HCT116 (cell line): ENCODE measurements around the gene NPDC1. TPM values are rescaled to one million over a fixed set of nuclear protein-coding genes. Genes with fewer than 3 reads are reported as not detected.

Experiments
- ATAC-seq: fragments of 200-7000 bp; cut with Tn5 transposase; 2 replicates; pipeline ENCODE4 v1.9.1; 2020; ENCODE audit warnings: mild to moderate bottlenecking, moderate library complexity
- BruUV-seq: library from RNA; stranded (reverse); fragments of 400-500 nt; replicated peaks from 2 replicates; lab custom pipeline; 2021; lab: Mats Ljungman, UMichigan
- CTCF ChIA-PET: fragments of 300-600 bp; sonication (Branson Sonifier 250); formaldehyde crosslinking; loops from one replicate; lab custom pipeline; 2021; ENCODE audit warnings: antibody characterized with exemption; lab: Charles Lee
- POLR2A ChIA-PET: fragments of 300-600, 350-600 bp; sonication (Branson Sonifier 250); formaldehyde crosslinking; loops from one replicate; lab custom pipeline; 2021; ENCODE audit warnings: antibody characterized with exemption; lab: Charles Lee
- RAD21 ChIA-PET, 2 experiments: fragments of 300-600 bp; sonication (Branson Sonifier 250); formaldehyde crosslinking; loops; one replicate each; lab custom pipeline; 2023; ENCODE audit warnings: low total read pairs in 2 of 2; ENCODE audit not compliant: uncharacterized antibody in 2 of 2, unreplicated experiment in 2 of 2, low non-redundant PET in 1 of 2; lab: Charles Lee
- DNase-seq: peaks from one replicate; pipeline ENCODE4 v3.0.0-alpha.2; 2010; ENCODE audit warnings: low read depth, low spot score
- H2AFZ ChIP-seq: fragments of 200-600 bp; shearing (Covaris generic), sonication (generic); 2 replicates; pipeline ENCODE4 v1.6.1; 2017; ENCODE audit warnings: low read depth, mixed run types, mixed read lengths, antibody characterized with exemption, low read length; ENCODE audit not compliant: poor library complexity, severe bottlenecking
- H3K27ac ChIP-seq: 2 replicates; pipeline ENCODE4 v1.5.1; 2012; ENCODE audit warnings: low read depth, low read length
- H3K27me3 ChIP-seq: fragments of 200-600 bp; sonication (generic); 2 replicates; pipeline ENCODE4 v1.6.1; 2016; ENCODE audit warnings: mixed run types, low read length, mixed read lengths; ENCODE audit not compliant: insufficient read depth
- H3K36me3 ChIP-seq, 2 experiments: fragments of 200-500 bp in 1 of 2; fragments of 200-600 bp in 1 of 2; sonication (Bioruptor generic) in 1 of 2; sonication (generic) in 1 of 2; 2 replicates each; pipeline versions ENCODE4 v1.5.1 to v1.6.1; 2014 to 2016; ENCODE audit warnings: low read length in 2 of 2, inconsistent platforms in 1 of 2, mixed read lengths in 1 of 2, mixed run types in 1 of 2; ENCODE audit not compliant: insufficient read depth in 2 of 2, control insufficient read depth in 1 of 2
- H3K4me1 ChIP-seq, 2 experiments: fragments of 200-600 bp in 1 of 2; sonication (generic) in 1 of 2; 2 replicates each; pipeline versions ENCODE4 v1.5.1 to v1.6.1; 2012 to 2017; ENCODE audit warnings: low read length in 2 of 2, inconsistent platforms in 1 of 2, mild to moderate bottlenecking in 1 of 2, mixed read lengths in 1 of 2, mixed run types in 1 of 2, moderate library complexity in 1 of 2; ENCODE audit not compliant: insufficient read depth in 2 of 2, control insufficient read depth in 1 of 2
- H3K4me2 ChIP-seq: fragments of 200-600 bp; sonication (generic); 2 replicates; pipeline ENCODE4 v1.6.1; 2017; ENCODE audit warnings: mixed run types, low read length, mixed read lengths
- H3K4me3 ChIP-seq, 2 experiments: fragments of 200-600 bp in 1 of 2; sonication (generic) in 1 of 2; replicated peaks in 1 of 2; 2 replicates each; pipeline ENCODE4 v1.5.1; 2011 to 2016; ENCODE audit warnings: low read length in 2 of 2, control low read depth in 1 of 2, low read depth in 1 of 2, mild to moderate bottlenecking in 1 of 2, mixed read lengths in 1 of 2, mixed run types in 1 of 2
- H3K79me2 ChIP-seq: fragments of 200-600 bp; sonication (generic); 2 replicates; pipeline ENCODE4 v1.6.1; 2017; ENCODE audit warnings: mild to moderate bottlenecking, mixed run types, low read length, moderate library complexity, mixed read lengths; ENCODE audit not compliant: insufficient read depth
- H3K9ac ChIP-seq: fragments of 200-600 bp; sonication (generic); 2 replicates; pipeline ENCODE4 v1.6.1; 2016; ENCODE audit warnings: low read length, mixed read lengths
- H3K9me2 ChIP-seq: fragments of 200-600 bp; sonication (generic), shearing (Covaris generic); 2 replicates; pipeline ENCODE4 v1.6.1; 2017; ENCODE audit warnings: mixed run types, mild to moderate bottlenecking, moderate library complexity; ENCODE audit not compliant: insufficient read depth
- H3K9me3 ChIP-seq, 2 experiments: fragments of 200-500 bp in 1 of 2; fragments of 200-600 bp in 1 of 2; sonication (Bioruptor generic) in 1 of 2; sonication (generic) in 1 of 2; 2 replicates each; pipeline ENCODE4 v1.6.1; 2014 to 2017; ENCODE audit warnings: low read length in 2 of 2, mixed read lengths in 2 of 2, inconsistent platforms in 1 of 2, low read depth in 1 of 2, mild to moderate bottlenecking in 1 of 2, mixed run types in 1 of 2, moderate library complexity in 1 of 2; ENCODE audit not compliant: control insufficient read depth in 1 of 2, insufficient read depth in 1 of 2
- H4K20me1 ChIP-seq: fragments of 200-600 bp; sonication (generic), shearing (Covaris generic); 2 replicates; pipeline ENCODE4 v1.6.1; 2017; ENCODE audit warnings: mixed run types, mild to moderate bottlenecking, moderate library complexity; ENCODE audit not compliant: insufficient read depth
- FOSL1 ChIP-seq: IDR thresholded peaks from 2 replicates; pipeline ENCODE4 v1.6.1; 2012; ENCODE audit warnings: low read depth
- RAD21 ChIP-seq: IDR thresholded peaks from 2 replicates; pipeline ENCODE4 v1.6.1; 2012; ENCODE audit warnings: low read depth, mild to moderate bottlenecking
- SIN3A ChIP-seq: IDR thresholded peaks from 2 replicates; pipeline ENCODE4 v1.6.1; 2012; ENCODE audit warnings: low read depth
- TCF7L2 ChIP-seq: IDR thresholded peaks from 2 replicates; pipeline ENCODE4 v1.7.0; 2011; ENCODE audit warnings: borderline replicate concordance, inconsistent platforms; ENCODE audit not compliant: insufficient read depth, insufficient read length; ENCODE audit errors: extremely low read depth
- intact Hi-C: fragments of 100-400 bp; cut with micrococcal nuclease; formaldehyde crosslinking; loops from 2 replicates; pipeline ENCODE4 v1.10.0; 2022
- total RNA-seq: library from RNA; stranded (reverse); gene quantifications from one replicate; pipeline ENCODE4 v1.2.1, GENCODE V29; 2021; ENCODE audit not compliant: unreplicated experiment
- TF ChIP-seq, protein P1 (sequence below): IDR thresholded peaks from 2 replicates; pipeline ENCODE4 v1.6.1; 2011; ENCODE audit warnings: mild to moderate bottlenecking, low read length, moderate library complexity; ENCODE audit not compliant: insufficient replicate concordance; ENCODE audit errors: extremely low read depth

Gene NPDC1
- total RNA-seq, 1 experiment from 2014 or later = 98.8 TPM

DNA sequence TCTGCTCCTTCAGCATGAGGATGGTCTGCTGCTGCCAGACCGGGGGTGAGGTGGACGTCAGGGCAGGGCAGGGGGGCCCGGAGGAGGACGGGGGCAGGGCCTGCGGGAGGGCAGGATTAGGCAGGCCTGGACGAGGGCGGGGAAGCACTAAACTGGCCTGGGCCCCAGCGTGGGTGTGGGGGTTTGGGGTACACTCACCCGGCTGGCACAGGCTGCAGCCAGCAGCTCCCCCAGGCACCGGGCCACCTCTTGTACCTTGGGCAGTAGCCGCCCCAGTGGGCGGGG is 18.8 kb upstream of the NPDC1 start:
- H3K27ac ChIP-seq = no peak overlapping the region
- intact Hi-C loops = loop anchor here (1.0 kb wide), 1 partner anchor 15 kb away; no protein-coding TSS in a partner anchor
- ATAC-seq = no peak
- H3K36me3 ChIP-seq = peaks cover 2 to 8% of the 10 kb centered on the region in 2 experiments; a peak in 1 of 4 replicates
- ChIA-PET CTCF (interaction anchor here (1.9 kb wide), 1 partner anchor 12 kb away, joined by 5 read pairs; no protein-coding TSS in a partner anchor), RAD21 (no interaction called here), POLR2A (no interaction called here)
- no peak overlapping the region for H2AFZ ChIP-seq
- H3K4me3 ChIP-seq = no peak overlapping the region
- H3K79me2 ChIP-seq = peaks cover 43% of the 10 kb centered on the region
- H4K20me1 ChIP-seq = no peaks in the 10 kb centered on the region; the same call in 1 of the 2 replicates
- no peaks in the 10 kb centered on the region for H3K9me2 ChIP-seq
- H3K4me1 ChIP-seq = peaks cover 13 to 30% of the 10 kb centered on the region in 2 experiments
- BruUV-seq = no TSS peak
- TF ChIP-seq TCF7L2 = no peak
- no peak for TF ChIP-seq RAD21
- TF ChIP-seq, protein P1, sequence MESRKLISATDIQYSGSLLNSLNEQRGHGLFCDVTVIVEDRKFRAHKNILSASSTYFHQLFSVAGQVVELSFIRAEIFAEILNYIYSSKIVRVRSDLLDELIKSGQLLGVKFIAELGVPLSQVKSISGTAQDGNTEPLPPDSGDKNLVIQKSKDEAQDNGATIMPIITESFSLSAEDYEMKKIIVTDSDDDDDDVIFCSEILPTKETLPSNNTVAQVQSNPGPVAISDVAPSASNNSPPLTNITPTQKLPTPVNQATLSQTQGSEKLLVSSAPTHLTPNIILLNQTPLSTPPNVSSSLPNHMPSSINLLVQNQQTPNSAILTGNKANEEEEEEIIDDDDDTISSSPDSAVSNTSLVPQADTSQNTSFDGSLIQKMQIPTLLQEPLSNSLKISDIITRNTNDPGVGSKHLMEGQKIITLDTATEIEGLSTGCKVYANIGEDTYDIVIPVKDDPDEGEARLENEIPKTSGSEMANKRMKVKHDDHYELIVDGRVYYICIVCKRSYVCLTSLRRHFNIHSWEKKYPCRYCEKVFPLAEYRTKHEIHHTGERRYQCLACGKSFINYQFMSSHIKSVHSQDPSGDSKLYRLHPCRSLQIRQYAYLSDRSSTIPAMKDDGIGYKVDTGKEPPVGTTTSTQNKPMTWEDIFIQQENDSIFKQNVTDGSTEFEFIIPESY = no peak
- TF ChIP-seq FOSL1 = no peak
- no peak for TF ChIP-seq SIN3A
- H3K9ac ChIP-seq = no peak overlapping the region
- no peaks in the 10 kb centered on the region for H3K9me3 ChIP-seq
- H3K4me2 ChIP-seq = no peak overlapping the region
- no peaks in the 10 kb centered on the region for H3K27me3 ChIP-seq
- DNase-seq = no peak
